ENCODE results near the gene NAV3. TPM values are rescaled to one million over a fixed set of nuclear protein-coding genes. Genes with fewer than 3 reads are reported as not detected.

The NAV3 gene
- total and polyA plus RNA-seq, 9 donors: 10.5 to 63.9 (median 31.5) TPM

- Histone ChIP-seq H3K27ac (no peak overlapping the region), H3K4me3 (no peak overlapping the region), H3K4me1 (ENCODE audit: insufficient read depth) (no peaks in the 10 kb centered on the region), H3K9me3 (no peaks in the 10 kb centered on the region), H3K36me3 (no peaks in the 10 kb centered on the region), H3K27me3 (no peaks in the 10 kb centered on the region)
- DNase-seq: no peak
- 96 to 99% (median 97%) methylated on average over 2 of the region's 2 CpGs for WGBS, 3 donors
- intact Hi-C loops (cut with DNase I): no loop called here
- no peak for TF ChIP-seq EP300 (IDR thresholded peaks at IDR 0.05)
- TF ChIP-seq CTCF (IDR thresholded peaks at IDR 0.05): no peak
- no peak for TF ChIP-seq POLR2A (IDR thresholded peaks at IDR 0.05)
These were observed 355.0 kb downstream of the NAV3 start for GRCh38 chr12:78185651-78186050.

GRCh38 chr12:78186670-78187069 lies 356.0 kb downstream of the NAV3 start:
- H3K9me3 ChIP-seq: no peaks in the 10 kb centered on the region
- no peak for TF ChIP-seq EP300 (IDR thresholded peaks at IDR 0.05)
- no peak for TF ChIP-seq POLR2A (IDR thresholded peaks at IDR 0.05)
- no peak for TF ChIP-seq CTCF (IDR thresholded peaks at IDR 0.05)
- intact Hi-C loops (cut with DNase I): no loop called here
- no peaks in the 10 kb centered on the region for H3K4me1 ChIP-seq (ENCODE audit: insufficient read depth)
- no peak for DNase-seq
- no peak overlapping the region for H3K27ac ChIP-seq
- WGBS, 3 donors: 92 to 99% (median 97%) methylated on average over 1 of the region's 1 CpG
- no peaks in the 10 kb centered on the region for H3K36me3 ChIP-seq
- no peaks in the 10 kb centered on the region for H3K27me3 ChIP-seq
- H3K4me3 ChIP-seq: no peak overlapping the region

DNA sequence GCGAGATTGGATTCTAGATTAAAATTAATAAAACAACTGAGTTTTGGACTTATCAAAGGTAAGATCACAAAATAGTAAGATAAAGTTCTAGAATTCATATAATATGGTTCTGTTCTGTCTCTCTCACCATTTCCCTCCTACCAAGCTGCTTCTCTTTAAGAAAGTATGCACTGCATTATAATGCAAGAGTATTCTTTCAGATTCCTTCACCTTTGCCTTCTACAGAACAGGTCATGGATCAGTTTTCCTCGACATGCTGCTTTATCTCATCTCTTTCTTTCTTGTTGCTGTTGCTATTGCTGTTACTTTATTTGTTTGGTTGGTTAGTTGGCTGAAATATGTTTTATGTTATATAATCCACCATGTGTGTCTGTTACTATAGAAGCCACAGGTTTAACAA lies 357.0 kb downstream of the NAV3 start:
- Histone ChIP-seq H3K4me1 (ENCODE audit: insufficient read depth) (no peaks in the 10 kb centered on the region), H3K27me3 (no peaks in the 10 kb centered on the region), H3K4me3 (no peak overlapping the region), H3K36me3 (no peaks in the 10 kb centered on the region), H3K9me3 (no peaks in the 10 kb centered on the region), H3K27ac (no peak overlapping the region)
- no peak for DNase-seq
- 80 to 92% (median 90%) methylated on average over 2 of the region's 2 CpGs for WGBS, 3 donors
- TF ChIP-seq CTCF (IDR thresholded peaks at IDR 0.05) (no peak), POLR2A (IDR thresholded peaks at IDR 0.05) (no peak), EP300 (IDR thresholded peaks at IDR 0.05) (no peak)
- intact Hi-C loops (cut with DNase I): no loop called here

DNA sequence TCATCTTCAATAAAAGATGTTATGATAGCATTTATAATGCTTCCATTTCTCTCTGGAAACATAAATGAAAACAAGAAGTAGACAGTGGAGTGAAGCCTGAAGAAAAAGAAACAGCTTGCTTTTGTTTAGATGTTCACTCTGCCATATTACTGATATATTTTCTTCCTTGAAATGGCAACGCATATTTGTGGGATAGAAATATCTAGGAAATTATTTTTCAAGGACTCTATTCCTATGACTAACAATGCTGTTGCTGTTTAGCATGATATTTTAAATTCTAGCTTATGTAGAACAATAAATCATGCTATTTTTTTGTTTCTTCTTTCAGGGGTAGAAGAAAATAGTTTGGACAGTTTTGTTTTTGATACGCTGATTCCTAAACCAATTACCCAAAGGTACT lies 359.0 kb downstream of the NAV3 start:
- Histone ChIP-seq H3K27ac (no peak overlapping the region), H3K9me3 (no peaks in the 10 kb centered on the region), H3K36me3 (no peaks in the 10 kb centered on the region), H3K4me3 (no peak overlapping the region), H3K27me3 (no peaks in the 10 kb centered on the region), H3K4me1 (ENCODE audit: insufficient read depth) (no peaks in the 10 kb centered on the region)
- WGBS, 3 donors: 36 to 61% (median 41%) methylated on average over 2 of the region's 2 CpGs
- TF ChIP-seq POLR2A (IDR thresholded peaks at IDR 0.05): no peak
- TF ChIP-seq CTCF (IDR thresholded peaks at IDR 0.05): no peak
- TF ChIP-seq EP300 (IDR thresholded peaks at IDR 0.05): no peak
- no peak for DNase-seq
- intact Hi-C loops (cut with DNase I): no loop called here

- DNase-seq: no peak
- H3K4me1 ChIP-seq (ENCODE audit: insufficient read depth): no peaks in the 10 kb centered on the region
- no peaks in the 10 kb centered on the region for H3K9me3 ChIP-seq
- no peaks in the 10 kb centered on the region for H3K27me3 ChIP-seq
- WGBS, 3 donors: 11 to 17% (median 16%) methylated on average over 1 of the region's 1 CpG
- no peak overlapping the region for H3K4me3 ChIP-seq
- TF ChIP-seq EP300 (IDR thresholded peaks at IDR 0.05) (no peak), POLR2A (IDR thresholded peaks at IDR 0.05) (no peak), CTCF (IDR thresholded peaks at IDR 0.05) (no peak)
- H3K27ac ChIP-seq: no peak overlapping the region
- intact Hi-C loops (cut with DNase I): no loop called here
- no peaks in the 10 kb centered on the region for H3K36me3 ChIP-seq
These were observed 360.9 kb downstream of the NAV3 start for GRCh38 chr12:78191611-78192010.
